Measurements from ENCODE around the gene ZNF683. TPM values are rescaled to one million over a fixed set of nuclear protein-coding genes. Genes with fewer than 3 reads are reported as not detected.

Gene ZNF683
- total RNA-seq, 1 donor from 2014 or later, result 0.14 TPM

DNA sequence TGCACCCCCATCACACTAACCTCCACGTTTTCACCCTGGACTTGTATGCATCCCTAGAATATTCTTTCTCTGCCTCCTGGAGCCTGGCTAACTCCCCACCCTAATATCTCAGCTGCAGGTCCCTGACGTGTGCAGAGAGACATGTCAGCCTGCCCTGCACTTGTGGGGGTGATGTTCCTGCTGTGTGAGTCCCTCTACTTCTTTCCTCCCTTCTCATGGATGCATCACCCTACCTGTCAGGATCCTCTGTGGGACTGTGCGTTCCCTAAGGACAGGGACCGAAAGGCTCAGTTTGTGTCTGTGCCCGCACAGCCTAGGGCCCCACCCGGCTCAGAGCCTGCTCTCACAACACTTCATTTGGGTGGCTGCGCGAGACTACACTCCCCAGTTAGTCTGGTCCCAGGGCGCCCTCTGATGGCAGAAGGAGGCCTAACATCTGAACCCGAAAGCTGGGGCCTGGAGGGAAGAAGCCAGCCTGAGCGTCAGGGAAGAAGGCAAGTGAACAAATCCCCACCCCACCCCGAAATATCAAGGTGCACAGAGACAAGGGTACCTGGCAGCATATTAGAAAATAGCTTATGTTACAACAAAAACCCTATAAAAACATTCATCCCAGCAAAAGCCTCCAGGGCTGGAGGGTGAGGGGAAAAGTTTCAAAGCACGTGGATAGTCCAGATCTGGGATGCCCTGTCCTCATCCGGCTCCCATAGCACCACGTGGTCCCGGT lies 51.1 kb downstream of the ZNF683 start:
- intact Hi-C loops (cut with DNase I), result loop anchor here (1.0 to 2.0 kb wide), 5 partner anchors 37 to 217 kb away; partner anchors contain the start of genes C1orf232, CEP85 and ZNF593
- peak; percentile 97 for DNase-seq (ENCODE audit: missing footprints)
- peak; percentile 93 for ATAC-seq

DNA sequence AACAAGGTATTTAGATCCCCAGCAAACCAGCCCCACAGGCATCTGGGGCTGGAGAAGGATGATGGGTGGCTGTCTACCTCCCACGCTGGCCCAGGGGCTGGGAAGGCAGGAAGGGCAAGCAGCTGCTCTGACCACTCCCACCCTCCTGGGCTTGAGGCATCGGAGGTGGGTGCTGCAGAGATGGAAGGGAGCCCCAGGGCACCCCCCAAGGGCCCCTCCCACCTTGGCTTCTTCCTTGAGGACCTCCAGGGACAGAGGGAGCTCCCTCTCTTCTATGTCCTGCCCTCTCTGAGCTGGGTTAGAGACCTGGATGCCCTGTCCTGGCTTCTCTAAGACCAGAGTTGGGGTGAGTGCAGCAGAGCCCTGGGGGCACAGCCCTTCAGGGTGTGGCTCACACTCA lies 51.7 kb downstream of the ZNF683 start:
- DNase-seq (ENCODE audit: missing footprints) (no peak), ATAC-seq (peak; percentile 1)
- intact Hi-C loops (cut with DNase I), result loop anchor here (1.0 to 2.0 kb wide), 5 partner anchors 36 to 216 kb away; partner anchors contain the start of genes C1orf232, CEP85 and ZNF593

DNA sequence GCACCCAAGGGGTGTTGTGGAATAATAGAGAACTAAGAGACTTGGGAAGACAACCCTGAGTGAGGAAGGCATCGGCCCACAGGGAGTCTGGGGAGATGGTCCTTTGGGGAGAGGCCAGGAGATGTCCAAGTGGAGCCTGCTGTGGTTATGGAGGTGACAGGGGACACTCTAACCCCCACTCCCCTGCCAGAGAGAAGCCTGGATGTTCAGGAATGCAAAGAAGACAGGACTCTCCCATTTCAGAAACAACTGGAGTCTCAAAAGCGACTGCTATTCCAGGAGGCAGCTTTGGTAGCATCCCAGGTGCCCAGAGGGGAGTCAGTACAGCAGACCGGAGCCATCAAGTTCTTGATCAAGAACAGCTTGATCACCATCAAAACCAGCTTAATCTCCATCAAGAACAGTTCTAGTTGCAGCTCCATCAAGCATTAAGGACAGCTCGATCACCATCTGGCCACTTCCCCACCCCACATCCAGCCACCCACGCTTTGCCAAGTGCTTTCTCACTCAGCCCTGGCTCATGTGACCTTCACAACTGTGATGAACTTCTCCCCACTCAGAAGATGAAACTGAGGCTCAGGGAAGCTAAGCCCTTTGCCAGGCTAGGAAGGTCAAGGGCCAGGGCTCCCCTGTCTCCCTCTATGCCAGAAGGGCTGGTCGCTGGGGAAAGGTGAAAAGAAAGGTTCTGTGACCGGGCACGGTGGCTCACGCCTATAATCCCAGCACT lies 54.0 kb downstream of the ZNF683 start:
- DNase-seq (ENCODE audit: missing footprints) (no peak), ATAC-seq (no peak)
- intact Hi-C loops (cut with DNase I), result no loop called here

DNA sequence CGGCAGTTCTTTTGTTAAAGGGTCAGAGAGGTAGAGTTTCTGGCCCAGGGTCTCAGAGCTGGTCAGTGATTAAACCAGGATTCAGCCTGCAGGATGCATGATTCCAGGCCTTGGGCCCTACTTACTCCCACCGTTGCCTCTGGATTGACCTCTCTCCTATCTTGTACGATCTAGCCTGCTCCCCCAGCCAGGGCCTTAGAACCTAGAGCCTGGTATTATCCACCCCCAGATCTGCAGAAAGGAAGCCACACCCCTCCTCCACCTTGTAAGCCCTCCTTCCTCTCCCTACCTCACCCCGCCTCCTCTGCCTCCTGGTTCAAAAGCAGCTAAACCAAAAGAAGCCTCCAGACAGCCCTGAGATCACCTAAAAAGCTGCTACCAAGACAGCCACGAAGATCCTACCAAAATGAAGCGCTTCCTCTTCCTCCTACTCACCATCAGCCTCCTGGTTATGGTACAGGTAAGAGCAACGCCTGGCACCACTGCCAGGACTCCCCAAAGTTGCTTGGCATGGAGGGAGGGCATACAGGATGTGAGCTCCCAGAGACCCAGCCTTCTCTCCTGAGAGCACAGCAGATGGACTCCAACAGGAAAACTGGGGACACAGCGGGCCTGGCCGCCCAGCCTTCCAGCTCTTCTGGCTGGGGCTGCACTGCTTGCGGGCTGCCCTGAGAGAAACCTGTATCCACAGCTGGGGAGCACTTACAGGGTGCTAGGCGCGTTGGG lies 54.8 kb downstream of the ZNF683 start, which contains the start of gene CD52:
CD52 (plus strand) TSS at position 347 of the 726 bp plus-strand sequence; CDS start at position 407, 60 bp downstream.
- ATAC-seq (no peak), DNase-seq (ENCODE audit: missing footprints) (no peak)

DNA sequence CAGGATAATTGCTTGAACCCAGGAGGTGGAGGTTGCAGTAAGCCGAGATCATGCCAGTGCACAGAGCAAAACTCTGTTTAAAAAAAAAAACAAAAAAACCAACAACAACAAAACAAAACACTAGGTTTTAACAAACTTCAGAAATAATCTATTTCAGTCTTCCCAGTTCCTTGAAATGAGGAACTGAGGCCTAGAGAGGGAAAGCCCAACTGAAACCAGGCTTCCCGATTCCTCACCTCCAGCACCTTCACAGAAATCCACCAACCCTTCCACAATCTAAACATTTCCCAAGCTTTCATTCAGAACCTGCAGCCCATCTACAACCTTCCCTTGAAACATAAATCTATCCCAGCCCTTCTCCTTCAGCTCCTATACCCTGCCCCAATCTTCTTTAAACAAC lies 55.4 kb downstream of the ZNF683 start:
- DNase-seq (ENCODE audit: missing footprints), result no peak
- intact Hi-C loops (cut with DNase I), result no loop called here
- ATAC-seq, result no peak

More for the DNA sequence above, 54.8 kb downstream of the ZNF683 start, which contains the start of gene CD52:
- intact Hi-C loops (cut with DNase I), result no loop called here

DNA sequence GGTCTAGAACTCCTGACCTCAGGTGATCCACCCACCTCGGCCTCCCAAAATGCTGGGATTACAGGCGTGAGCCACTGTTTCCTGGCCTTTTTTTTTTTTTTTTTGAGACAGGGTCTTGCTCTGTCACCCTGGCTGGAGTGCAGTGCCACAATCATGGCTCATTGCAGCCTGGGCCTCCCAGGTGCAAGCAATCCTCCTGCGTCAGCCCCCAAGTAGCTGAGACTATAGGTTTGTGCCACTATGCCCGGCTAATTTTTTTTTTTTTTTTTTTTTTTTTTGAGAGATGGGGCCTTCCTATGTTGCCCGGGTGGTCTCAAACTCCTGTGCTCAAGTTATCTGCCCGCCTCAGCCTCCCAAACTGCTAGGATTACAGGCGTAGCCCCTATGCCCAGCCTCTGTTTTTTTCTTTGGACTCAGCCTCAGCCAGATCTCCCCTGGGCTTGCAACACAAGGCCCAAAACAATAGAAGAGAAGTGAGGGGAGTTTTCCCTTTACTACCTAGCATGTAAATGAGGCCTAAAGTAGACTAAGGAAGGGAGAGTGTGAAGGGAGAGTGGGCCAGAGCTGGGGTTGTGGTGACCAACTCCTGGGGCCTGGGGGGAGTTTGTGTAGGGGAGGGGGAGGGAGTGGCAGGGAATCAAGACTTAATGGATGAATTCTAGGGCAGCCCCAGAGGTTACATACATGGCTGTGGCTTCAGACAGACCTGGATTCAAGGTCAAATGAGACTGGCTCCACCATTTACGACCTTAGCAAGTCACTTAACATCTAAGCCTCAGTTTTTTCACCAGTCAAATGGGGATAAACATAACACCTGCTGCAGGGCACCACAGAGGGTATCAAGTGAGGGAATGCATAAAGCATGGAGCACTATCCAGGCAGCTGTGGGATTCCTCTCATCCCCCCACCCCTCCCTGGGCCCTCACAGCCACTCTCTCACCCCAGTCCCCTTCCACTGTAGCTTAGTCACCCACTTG lies 56.4 kb downstream of the ZNF683 start:
- intact Hi-C loops (cut with DNase I), result no loop called here
- ATAC-seq, result no peak
- no peak for DNase-seq (ENCODE audit: missing footprints)

DNA sequence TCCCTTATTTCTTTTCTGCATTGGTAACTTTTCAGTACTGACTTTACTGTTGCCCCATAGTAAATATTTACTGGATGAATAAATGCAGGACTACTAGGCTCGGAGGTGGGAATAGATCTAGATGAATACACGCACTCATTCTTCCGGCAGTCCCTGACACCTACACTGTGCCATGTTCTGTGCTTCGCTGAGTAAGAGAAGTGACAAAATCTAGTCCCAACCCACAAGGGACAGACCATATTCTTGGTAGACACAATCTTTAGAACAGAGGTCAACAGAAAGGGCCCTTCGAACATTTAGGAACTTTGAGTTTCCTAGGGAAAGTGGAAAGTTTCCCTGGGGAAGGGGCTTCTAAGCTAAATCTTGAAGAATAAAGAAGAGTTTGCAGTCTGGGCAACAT lies 58.0 kb downstream of the ZNF683 start:
- intact Hi-C loops (cut with DNase I), result no loop called here
- DNase-seq (ENCODE audit: missing footprints) (no peak), ATAC-seq (no peak)

Other genes with a start within 250 kb of the ZNF683 start
- 4.0 TPM for gene FAM110D, start 213.7 kb downstream of the ZNF683 start, total RNA-seq
- gene C1orf232, start 203.8 kb downstream of the ZNF683 start, total RNA-seq, result not detected
- gene ZNF593, start 202.8 kb downstream of the ZNF683 start, total RNA-seq, result 14.9 TPM
- gene ZNF593OS, start 200.9 kb downstream of the ZNF683 start, total RNA-seq, result not detected
- gene CNKSR1, start 195.3 kb downstream of the ZNF683 start, total RNA-seq, result 1.8 TPM
- gene CATSPER4, start 182.1 kb downstream of the ZNF683 start, total RNA-seq, result not detected
- gene CEP85, start 138.6 kb downstream of the ZNF683 start, total RNA-seq, result 73.6 TPM
- 50.5 TPM for gene SH3BGRL3, start 92.7 kb downstream of the ZNF683 start, total RNA-seq
- 9.5 TPM for gene UBXN11, start 66.1 kb downstream of the ZNF683 start, total RNA-seq
- 6.5 TPM for gene CD52, start 54.8 kb downstream of the ZNF683 start, total RNA-seq
- gene CRYBG2, start 18.6 kb downstream of the ZNF683 start, total RNA-seq, result not detected
- gene LIN28A, start 38.1 kb upstream of the ZNF683 start, total RNA-seq, result not detected
- 25.7 TPM for gene DHDDS, start 59.6 kb upstream of the ZNF683 start, total RNA-seq
- gene HMGN2, start 99.7 kb upstream of the ZNF683 start, total RNA-seq, result 150 TPM
- 6.9 TPM for gene RPS6KA1, start 157.0 kb upstream of the ZNF683 start, total RNA-seq